ENCODE data around the gene XPNPEP1.

GRCh38 chr10:109966961-109967738 lies 43.8 kb upstream of the XPNPEP1 start:
- no peak for TF ChIP-seq CTCF (IDR thresholded peaks at IDR 0.05; ENCODE audit: low read depth, low read length, poor library complexity, severe bottlenecking)
- no peak for TF ChIP-seq EZH2phosphoT487 (IDR thresholded peaks at IDR 0.05; ENCODE audit: borderline replicate concordance, low read length)

Data from DOHH2 (cell line).